Measurements from ENCODE around the gene YIPF6. TPM values are rescaled to one million over a fixed set of nuclear protein-coding genes. Genes with fewer than 3 reads are reported as not detected.

Gene YIPF6, protein sequence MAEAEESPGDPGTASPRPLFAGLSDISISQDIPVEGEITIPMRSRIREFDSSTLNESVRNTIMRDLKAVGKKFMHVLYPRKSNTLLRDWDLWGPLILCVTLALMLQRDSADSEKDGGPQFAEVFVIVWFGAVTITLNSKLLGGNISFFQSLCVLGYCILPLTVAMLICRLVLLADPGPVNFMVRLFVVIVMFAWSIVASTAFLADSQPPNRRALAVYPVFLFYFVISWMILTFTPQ
- total RNA-seq = 32.5 to 36.9 TPM (median 33.3 TPM) in 3 replicates

DNA sequence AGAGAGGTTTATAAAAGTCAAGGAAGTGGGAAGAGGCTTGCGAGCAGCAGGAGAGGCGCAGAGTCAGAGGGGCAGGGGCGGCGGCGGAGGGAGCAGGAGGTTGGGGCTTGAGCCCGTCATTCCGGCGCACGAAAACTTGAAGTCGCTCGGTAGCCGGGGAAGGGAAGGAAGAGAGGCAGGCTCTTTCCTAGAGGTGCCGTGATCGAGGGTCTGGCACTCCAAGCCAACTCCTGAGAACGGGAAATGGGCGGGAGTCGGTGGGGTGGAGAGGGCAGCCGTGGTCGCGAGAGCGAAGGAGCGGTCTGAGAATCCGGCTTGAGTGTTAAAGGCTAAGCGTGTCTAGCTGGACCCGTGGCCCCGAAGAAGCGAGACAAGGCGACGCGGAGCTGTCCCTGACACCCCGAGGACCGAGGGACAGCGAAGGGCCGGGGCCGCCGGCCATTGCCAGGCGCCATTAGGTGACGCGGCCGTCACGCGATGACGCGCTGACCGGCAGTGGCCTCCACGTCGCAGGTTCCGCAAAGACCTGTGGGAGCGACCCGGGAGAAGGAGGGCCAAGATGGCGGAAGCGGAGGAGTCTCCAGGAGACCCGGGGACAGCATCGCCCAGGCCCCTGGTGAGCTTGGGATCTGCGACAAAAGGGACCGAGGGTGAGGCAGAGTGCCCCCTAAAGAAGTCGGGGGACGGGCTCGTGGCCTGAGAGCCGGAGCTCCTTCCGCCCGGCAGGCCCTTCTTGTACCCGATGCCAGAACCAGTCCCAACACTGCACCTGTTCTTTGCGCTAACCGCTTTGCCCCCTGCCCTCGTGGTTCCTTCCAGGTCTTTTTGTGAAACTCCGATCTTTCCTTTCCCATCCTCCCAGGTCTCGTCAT, at the start of gene YIPF6:
Gene YIPF6, plus strand, starts transcription at position 544 of the 872 bp plus-strand sequence. Its CDS starts 16 bp downstream, at position 560.
- no peaks in the 10 kb centered on the region for H3K27me3 Mint-ChIP-seq (ENCODE audit: low read depth)
- TF ChIP-seq, protein P1, sequence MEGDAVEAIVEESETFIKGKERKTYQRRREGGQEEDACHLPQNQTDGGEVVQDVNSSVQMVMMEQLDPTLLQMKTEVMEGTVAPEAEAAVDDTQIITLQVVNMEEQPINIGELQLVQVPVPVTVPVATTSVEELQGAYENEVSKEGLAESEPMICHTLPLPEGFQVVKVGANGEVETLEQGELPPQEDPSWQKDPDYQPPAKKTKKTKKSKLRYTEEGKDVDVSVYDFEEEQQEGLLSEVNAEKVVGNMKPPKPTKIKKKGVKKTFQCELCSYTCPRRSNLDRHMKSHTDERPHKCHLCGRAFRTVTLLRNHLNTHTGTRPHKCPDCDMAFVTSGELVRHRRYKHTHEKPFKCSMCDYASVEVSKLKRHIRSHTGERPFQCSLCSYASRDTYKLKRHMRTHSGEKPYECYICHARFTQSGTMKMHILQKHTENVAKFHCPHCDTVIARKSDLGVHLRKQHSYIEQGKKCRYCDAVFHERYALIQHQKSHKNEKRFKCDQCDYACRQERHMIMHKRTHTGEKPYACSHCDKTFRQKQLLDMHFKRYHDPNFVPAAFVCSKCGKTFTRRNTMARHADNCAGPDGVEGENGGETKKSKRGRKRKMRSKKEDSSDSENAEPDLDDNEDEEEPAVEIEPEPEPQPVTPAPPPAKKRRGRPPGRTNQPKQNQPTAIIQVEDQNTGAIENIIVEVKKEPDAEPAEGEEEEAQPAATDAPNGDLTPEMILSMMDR (IDR thresholded peaks at IDR 0.05; ENCODE audit: unreplicated experiment) = no peak

DNA sequence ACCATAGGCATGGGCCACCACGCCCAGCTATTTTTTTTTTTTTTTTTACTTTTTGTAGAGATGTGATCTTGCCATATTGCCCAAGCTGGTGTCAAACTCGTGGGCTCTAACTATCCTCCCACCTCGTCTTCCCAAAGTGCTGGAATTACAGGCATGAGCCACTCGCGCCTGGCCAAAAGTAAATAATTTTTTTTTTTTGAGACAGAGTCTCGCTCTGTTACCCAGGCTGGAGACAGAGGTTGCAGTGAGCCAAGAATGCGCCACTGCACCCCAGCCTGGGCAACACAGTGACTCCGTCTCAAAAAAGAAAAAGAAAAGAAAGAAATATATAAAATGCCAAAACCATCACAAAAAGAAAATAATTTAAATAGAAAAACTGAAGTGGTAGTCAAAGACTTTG, 47.1 kb upstream of the YIPF6 start:
- Mint-ChIP-seq H3K36me3 (no peaks in the 10 kb centered on the region), H3K9me3 (peaks cover 4% of the 10 kb centered on the region)

More for the DNA sequence above, at the start of gene YIPF6:
- no peaks in the 10 kb centered on the region for H3K36me3 Mint-ChIP-seq
- peak; percentile 36 to 66 for DNase-seq (ENCODE audit: low spot score in 2 of 2, unreplicated experiment in 2 of 2)
- H3K27ac Mint-ChIP-seq = peak within 1 kb of the TSS; percentile 98
- peaks cover 3% of the 10 kb centered on the region for H3K4me1 Mint-ChIP-seq
- peak within 1 kb of the TSS; percentile 91 for H3K4me3 Mint-ChIP-seq
- H3K9me3 Mint-ChIP-seq = peaks cover 11% of the 10 kb centered on the region

GRCh38 chrX:68454476-68455150, 44.2 kb upstream of the YIPF6 start:
- no peaks in the 10 kb centered on the region for H3K36me3 Mint-ChIP-seq
- H3K27ac Mint-ChIP-seq = no peak overlapping the region
- TF ChIP-seq, protein P1 (IDR thresholded peaks at IDR 0.05; ENCODE audit: unreplicated experiment) = no peak
- no peaks in the 10 kb centered on the region for H3K4me1 Mint-ChIP-seq
- no peaks in the 10 kb centered on the region for H3K27me3 Mint-ChIP-seq (ENCODE audit: low read depth)
- H3K4me3 Mint-ChIP-seq = no peak overlapping the region
- no peak for DNase-seq (ENCODE audit: low spot score in 2 of 2, unreplicated experiment in 2 of 2)
- peaks cover 4% of the 10 kb centered on the region for H3K9me3 Mint-ChIP-seq

More for the DNA sequence above, 47.1 kb upstream of the YIPF6 start:
- no peaks in the 10 kb centered on the region for H3K4me1 Mint-ChIP-seq
- TF ChIP-seq, protein P1 (IDR thresholded peaks at IDR 0.05; ENCODE audit: unreplicated experiment) = no peak
- H3K27ac Mint-ChIP-seq = no peak overlapping the region
- no peak for DNase-seq (ENCODE audit: low spot score in 2 of 2, unreplicated experiment in 2 of 2)
- H3K4me3 Mint-ChIP-seq = no peak overlapping the region
- H3K27me3 Mint-ChIP-seq (ENCODE audit: low read depth) = no peaks in the 10 kb centered on the region

DNA sequence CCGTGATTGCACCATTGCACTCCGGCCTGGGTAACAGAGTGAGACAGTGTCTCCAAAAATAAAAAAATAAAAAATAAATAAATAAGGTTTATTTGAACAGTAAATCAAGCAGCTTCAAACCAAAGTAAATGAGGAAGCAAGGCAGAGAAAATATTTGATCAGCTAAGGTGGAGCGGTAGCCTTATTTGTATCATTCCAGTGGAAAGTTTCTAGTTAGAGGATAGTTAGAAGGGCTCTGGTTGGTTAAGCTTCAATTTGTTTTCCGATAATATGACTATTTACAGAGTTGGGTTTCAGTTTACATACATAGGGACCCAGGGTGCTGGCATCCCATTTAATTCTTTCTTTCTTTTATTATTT, 43.7 kb upstream of the YIPF6 start:
- Mint-ChIP-seq H3K36me3 (no peaks in the 10 kb centered on the region), H3K9me3 (peaks cover 8% of the 10 kb centered on the region), H3K4me1 (no peaks in the 10 kb centered on the region), H3K27ac (no peak overlapping the region), H3K27me3 (ENCODE audit: low read depth) (no peaks in the 10 kb centered on the region), H3K4me3 (no peak overlapping the region)
- TF ChIP-seq, protein P1 (IDR thresholded peaks at IDR 0.05; ENCODE audit: unreplicated experiment) = no peak
- DNase-seq (ENCODE audit: low spot score in 2 of 2, unreplicated experiment in 2 of 2) = no peak

DNA sequence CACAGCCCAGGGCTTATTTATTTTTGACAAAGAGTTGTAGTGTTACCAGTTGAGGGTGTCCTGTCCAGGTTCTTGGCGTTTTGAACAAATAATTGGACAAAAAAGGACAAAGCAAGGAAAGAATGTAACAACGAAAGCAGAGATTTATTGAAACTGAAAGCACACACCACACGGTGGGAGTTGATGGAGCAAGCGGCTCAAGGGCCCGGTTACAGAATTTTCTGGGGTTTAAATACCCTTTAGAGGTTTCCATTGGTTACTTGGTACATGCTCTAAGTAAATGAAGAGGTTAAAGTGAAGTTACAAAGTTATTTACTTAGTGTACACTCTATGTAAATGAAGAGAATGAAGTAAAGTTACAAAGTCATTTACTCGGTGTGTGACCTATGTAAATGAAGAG, 37.8 kb upstream of the YIPF6 start:
- Mint-ChIP-seq H3K27me3 (ENCODE audit: low read depth) (no peaks in the 10 kb centered on the region), H3K4me3 (no peak overlapping the region), H3K4me1 (no peaks in the 10 kb centered on the region), H3K27ac (no peak overlapping the region), H3K9me3 (peaks cover 4% of the 10 kb centered on the region), H3K36me3 (no peaks in the 10 kb centered on the region)
- TF ChIP-seq, protein P1 (IDR thresholded peaks at IDR 0.05; ENCODE audit: unreplicated experiment) = no peak
- DNase-seq (ENCODE audit: low spot score in 2 of 2, unreplicated experiment in 2 of 2) = no peak
